NCI-H2107 (cell line): ENCODE results near the gene SLC24A3.

Source experiments
- DNase-seq: peaks from one replicate; lab custom pipeline; 2025; lab: John Stamatoyannopoulos, UW

Gene SLC24A3

GRCh38 chr20:19427913-19428312 lies 215.5 kb downstream of the SLC24A3 start:
- DNase-seq: no peak

DNA sequence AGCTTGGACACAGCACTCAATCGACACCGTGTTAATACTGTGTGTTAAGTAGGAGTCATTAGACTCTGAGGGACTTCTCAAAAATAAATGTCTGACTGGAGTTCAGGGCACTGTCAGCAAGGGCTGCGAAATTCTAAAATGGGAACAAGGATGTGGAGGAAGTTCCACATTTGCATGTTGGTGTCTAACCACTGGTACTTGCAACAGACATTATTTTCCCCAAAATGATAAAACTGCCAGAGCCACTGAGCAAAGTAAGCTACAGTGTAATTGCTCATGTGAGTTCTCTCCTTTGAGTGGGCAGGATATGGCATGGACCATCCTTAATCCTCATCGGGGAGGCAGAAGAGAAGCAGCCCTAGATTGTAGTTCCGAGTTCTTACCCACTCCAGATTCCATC lies 215.9 kb downstream of the SLC24A3 start:
- DNase-seq: no peak

- no peak for DNase-seq
Observed at GRCh38 chr20:19429538-19429937, 217.1 kb downstream of the SLC24A3 start.

GRCh38 chr20:19430641-19431315 lies 218.3 kb downstream of the SLC24A3 start:
- DNase-seq: no peak

- DNase-seq: no peak
Observed at GRCh38 chr20:19431316-19431700, 218.9 kb downstream of the SLC24A3 start.

- DNase-seq: no peak
Observed at GRCh38 chr20:19431906-19432305, 219.5 kb downstream of the SLC24A3 start.

GRCh38 chr20:19433371-19434350 lies 221.2 kb downstream of the SLC24A3 start:
- DNase-seq: no peak

GRCh38 chr20:19435316-19435715 lies 222.9 kb downstream of the SLC24A3 start:
- DNase-seq: no peak

- no peak for DNase-seq
Observed at GRCh38 chr20:19435821-19436220, 223.4 kb downstream of the SLC24A3 start.

DNA sequence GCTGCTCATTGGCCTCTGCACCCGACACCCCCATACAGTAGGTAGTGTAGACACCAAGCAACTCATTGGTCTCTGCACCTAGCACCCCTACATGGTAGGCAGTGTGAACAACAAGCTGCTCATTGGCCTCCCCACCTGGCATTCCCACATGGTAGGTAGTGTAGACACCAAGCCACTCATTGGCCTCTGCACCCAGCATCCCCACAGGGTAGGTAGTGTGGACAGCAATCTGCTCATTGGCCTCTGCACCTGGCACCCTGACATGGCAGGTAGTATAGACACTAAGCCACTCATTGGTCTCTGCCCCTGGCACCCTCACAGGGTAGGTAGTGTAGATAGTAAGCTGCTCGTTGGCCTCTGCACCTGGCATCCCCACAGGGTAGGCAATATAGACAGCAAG lies 226.0 kb downstream of the SLC24A3 start:
- DNase-seq: no peak

DNA sequence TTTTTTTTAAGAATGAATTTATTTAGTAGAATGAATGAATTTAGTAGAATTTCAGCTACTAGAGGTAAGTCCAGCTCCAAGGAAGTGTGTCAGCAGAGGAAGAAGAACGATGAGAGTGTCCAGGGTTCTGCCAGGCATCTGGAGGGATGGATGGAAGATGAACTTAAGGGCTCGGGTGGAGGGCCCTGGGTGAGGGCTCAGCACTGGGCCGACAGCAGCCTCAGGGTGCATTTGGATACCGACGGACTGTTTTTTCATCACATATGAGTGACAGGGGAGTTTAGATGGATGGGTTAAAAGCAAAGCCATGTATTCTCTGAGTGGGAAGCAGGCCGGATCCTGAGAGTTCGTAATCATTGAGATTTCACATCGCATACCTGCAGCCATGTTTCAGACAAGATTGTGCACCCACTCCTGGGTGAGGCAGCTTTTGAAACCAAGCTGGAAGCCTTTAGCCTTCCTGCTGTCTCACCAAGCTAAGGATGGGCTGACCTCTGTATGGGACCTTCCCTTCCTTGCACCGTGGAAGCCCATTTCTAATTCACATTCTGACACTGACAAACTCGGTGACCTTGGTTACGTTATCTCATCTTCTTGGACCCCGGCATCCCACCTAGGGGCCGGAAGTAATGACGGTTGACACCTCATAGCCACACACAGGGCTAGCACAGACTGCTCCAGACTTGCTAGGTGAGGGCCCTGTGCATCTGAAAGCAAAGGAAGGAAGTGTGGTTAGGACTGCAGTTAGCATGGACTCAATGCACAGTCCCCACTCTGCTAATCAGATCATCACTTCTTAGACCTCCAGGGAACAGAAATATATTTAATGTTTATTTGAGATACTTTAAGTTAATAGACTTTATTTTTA lies 228.5 kb downstream of the SLC24A3 start:
- no peak for DNase-seq

DNA sequence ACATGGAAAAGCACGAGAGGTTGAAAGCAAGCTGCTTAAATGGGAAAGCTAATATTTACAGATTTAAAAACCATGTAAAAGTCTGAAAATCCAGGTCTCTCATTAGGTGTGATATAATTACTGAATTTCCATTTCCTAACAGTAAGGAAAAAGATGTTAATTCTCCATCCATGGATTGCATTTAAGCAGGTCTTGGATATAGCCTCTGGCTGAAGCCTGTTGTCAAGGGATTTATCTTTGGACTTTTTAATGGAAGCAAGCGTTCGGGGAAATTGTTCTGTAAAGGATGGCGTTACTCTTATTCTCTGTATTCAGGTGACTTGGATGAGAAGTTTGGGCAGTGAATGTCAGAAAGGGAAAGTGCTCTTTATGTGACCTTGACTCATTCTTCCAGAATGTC lies 233.8 kb downstream of the SLC24A3 start:
- DNase-seq: no peak

DNA sequence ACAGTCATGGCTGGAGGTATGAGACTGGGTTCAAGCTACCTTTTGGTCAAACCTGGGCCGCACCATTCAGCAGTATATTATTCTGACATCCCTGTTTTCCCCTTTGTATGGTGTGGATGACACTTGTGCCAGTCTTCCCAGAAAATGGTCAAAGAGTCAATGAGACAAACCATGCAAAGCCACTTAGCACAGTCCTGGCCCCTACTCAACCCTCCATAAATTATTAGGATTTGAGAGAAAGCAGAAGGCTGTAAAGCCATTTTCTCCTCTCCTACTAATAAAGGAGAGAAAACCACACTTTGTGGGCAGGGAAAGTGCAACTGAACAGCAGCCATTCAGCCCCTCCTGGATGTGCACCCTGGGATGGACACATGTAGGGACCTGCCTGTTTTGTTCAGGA lies 236.2 kb downstream of the SLC24A3 start:
- DNase-seq: no peak

DNA sequence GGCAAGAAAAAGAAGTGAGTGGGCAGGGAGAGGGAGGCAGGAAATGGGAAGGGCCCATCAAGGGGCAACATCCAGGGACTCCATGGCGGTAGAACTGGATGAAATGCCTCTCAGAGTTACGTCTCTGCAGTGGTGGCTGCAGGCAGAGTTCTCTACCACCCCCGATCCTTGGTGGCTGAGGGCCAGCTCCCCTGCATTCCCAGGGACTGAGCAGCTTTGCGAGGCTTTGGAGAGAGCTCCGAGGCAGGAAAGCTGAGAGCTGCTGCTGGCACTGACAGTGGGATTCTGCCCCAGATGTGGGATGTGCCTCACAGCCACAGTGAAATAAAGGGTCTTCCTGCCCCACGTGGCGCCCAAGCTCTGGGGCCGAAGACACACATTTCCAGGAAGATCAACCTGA lies 236.6 kb downstream of the SLC24A3 start:
- no peak for DNase-seq

GRCh38 chr20:19451231-19451922 lies 238.9 kb downstream of the SLC24A3 start:
- no peak for DNase-seq

- DNase-seq: no peak
Observed at GRCh38 chr20:19451923-19452295, 239.5 kb downstream of the SLC24A3 start.

- no peak for DNase-seq
Observed at GRCh38 chr20:19453410-19453809, 241.0 kb downstream of the SLC24A3 start.

GRCh38 chr20:19453862-19454261 lies 241.4 kb downstream of the SLC24A3 start:
- DNase-seq: no peak

- no peak for DNase-seq
Observed at GRCh38 chr20:19456595-19457395, 244.4 kb downstream of the SLC24A3 start.

- DNase-seq: no peak
Observed at GRCh38 chr20:19457611-19458010, 245.2 kb downstream of the SLC24A3 start.

DNA sequence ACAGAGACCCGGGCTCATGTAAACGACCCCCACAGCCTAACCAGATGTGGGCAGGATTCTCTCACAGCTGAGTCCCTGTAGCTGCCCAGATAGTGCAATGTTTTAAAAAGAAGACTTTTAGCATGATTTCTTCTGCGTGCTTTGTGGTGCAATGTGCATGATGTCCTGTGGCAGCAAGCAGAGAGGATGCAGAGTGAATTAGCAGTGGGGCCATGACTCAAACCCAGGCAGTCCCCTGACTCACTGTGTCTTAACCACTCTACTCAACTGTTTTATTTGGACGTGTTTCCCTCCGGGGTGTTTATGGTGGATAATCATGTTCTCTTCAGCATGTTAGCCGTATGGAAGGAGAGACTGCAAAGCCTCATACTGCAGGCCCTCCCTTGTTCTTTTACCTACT lies 247.9 kb downstream of the SLC24A3 start:
- no peak for DNase-seq
